HEK293 (cell line): Measurements from ENCODE around the gene SLC22A12.

Source experiments
- CTCF ChIA-PET: fragments of 350-600 bp; formaldehyde crosslinking; extraction: SDS; loops from one replicate; lab custom pipeline; 2021; ENCODE audit warnings: antibody characterized with exemption; lab: Yijun Ruan, JAX
- POLR2A ChIA-PET: fragments of 300-600 bp; formaldehyde crosslinking; extraction: SDS; loops from one replicate; lab custom pipeline; 2020; ENCODE audit warnings: antibody characterized with exemption, inconsistent platforms; lab: Yijun Ruan, JAX
- H3K27ac ChIP-seq: fragments of 200-500 bp; sonication (Bioruptor generic); 2 replicates; pipeline ENCODE4 v1.5.1; 2014; ENCODE audit warnings: low read depth, low read length, control low read depth, inconsistent platforms; ENCODE audit errors: extremely low read depth
- H3K36me3 ChIP-seq, 2 experiments: fragments of 200-500 bp in 1 of 2; sonication (Bioruptor generic) in 1 of 2; 1 replicate in 1 of 2; 2 replicates in 1 of 2; pipeline ENCODE4 v1.5.1; 2014 to 2017; ENCODE audit warnings: inconsistent platforms in 2 of 2, low read length in 2 of 2; ENCODE audit not compliant: control insufficient read depth in 2 of 2, insufficient read depth in 1 of 2
- H3K4me1 ChIP-seq: fragments of 200-500 bp; sonication (Bioruptor generic); 2 replicates; pipeline ENCODE4 v1.5.1; 2014; ENCODE audit warnings: mild to moderate bottlenecking, low read length, inconsistent platforms; ENCODE audit not compliant: control insufficient read depth, insufficient read depth
- H3K4me3 ChIP-seq: 2 replicates; pipeline ENCODE4 v1.5.1; 2011; ENCODE audit warnings: low read depth, mild to moderate bottlenecking, control low read depth, low read length, moderate library complexity
- H3K9me3 ChIP-seq: fragments of 200-500 bp; sonication (Bioruptor generic); 2 replicates; pipeline ENCODE4 v1.5.1; 2014; ENCODE audit warnings: low read depth, low read length, inconsistent platforms; ENCODE audit not compliant: control insufficient read depth, insufficient read depth
- EGR2 ChIP-seq: fragments of 450-650 bp; formaldehyde crosslinking; IDR thresholded peaks from 2 replicates; pipeline ENCODE4 v1.5.1; 2016; ENCODE audit warnings: low read depth, missing biosample characterization, missing genetic modification characterization
- GLIS2 ChIP-seq: fragments of 450-650 bp; formaldehyde crosslinking; IDR thresholded peaks from 2 replicates; pipeline ENCODE4 v1.5.1; 2016; ENCODE audit warnings: missing biosample characterization, missing genetic modification characterization
- YY1 ChIP-seq: fragments of 450-650 bp; formaldehyde crosslinking; IDR thresholded peaks from 2 replicates; pipeline ENCODE4 v1.5.1; 2018; ENCODE audit warnings: missing biosample characterization, missing genetic modification characterization
- ZBTB17 ChIP-seq: fragments of 450-650 bp; formaldehyde crosslinking; IDR thresholded peaks from 2 replicates; pipeline ENCODE4 v1.5.1; 2016; ENCODE audit warnings: missing biosample characterization, missing genetic modification characterization
- ZNF366 ChIP-seq: fragments of 450-650 bp; formaldehyde crosslinking; conservative IDR thresholded peaks from 2 replicates; pipeline ENCODE4 v1.5.1; 2016; ENCODE audit warnings: missing biosample characterization, missing genetic modification characterization
- ZNF404 ChIP-seq: fragments of 450-650 bp; formaldehyde crosslinking; IDR thresholded peaks from 2 replicates; pipeline ENCODE4 v1.5.1; 2017; ENCODE audit warnings: missing biosample characterization, missing genetic modification characterization
- ZNF510 ChIP-seq: fragments of 450-650 bp; formaldehyde crosslinking; IDR thresholded peaks from 2 replicates; pipeline ENCODE4 v1.5.1; 2018; ENCODE audit warnings: mild to moderate bottlenecking, missing genetic modification characterization, missing biosample characterization; ENCODE audit not compliant: insufficient replicate concordance
- ZNF521 ChIP-seq: fragments of 450-650 bp; formaldehyde crosslinking; IDR thresholded peaks from 2 replicates; pipeline ENCODE4 v1.5.1; 2017; ENCODE audit warnings: missing biosample characterization, mild to moderate bottlenecking, missing genetic modification characterization
- ZNF777 ChIP-seq: fragments of 450-650 bp; formaldehyde crosslinking; IDR thresholded peaks from 2 replicates; pipeline ENCODE4 v1.5.1; 2017; ENCODE audit warnings: missing biosample characterization, missing genetic modification characterization, borderline replicate concordance
- TF ChIP-seq, protein P1 (sequence below): fragments of 450-650 bp; formaldehyde crosslinking; IDR thresholded peaks from 2 replicates; pipeline ENCODE4 v1.5.1; 2017; ENCODE audit warnings: missing biosample characterization, missing genetic modification characterization
- TF ChIP-seq, protein P2 (sequence below): fragments of 450-650 bp; formaldehyde crosslinking; IDR thresholded peaks from 2 replicates; pipeline ENCODE4 v1.5.1; 2016; ENCODE audit warnings: missing biosample characterization, missing genetic modification characterization

Gene SLC22A12

DNA sequence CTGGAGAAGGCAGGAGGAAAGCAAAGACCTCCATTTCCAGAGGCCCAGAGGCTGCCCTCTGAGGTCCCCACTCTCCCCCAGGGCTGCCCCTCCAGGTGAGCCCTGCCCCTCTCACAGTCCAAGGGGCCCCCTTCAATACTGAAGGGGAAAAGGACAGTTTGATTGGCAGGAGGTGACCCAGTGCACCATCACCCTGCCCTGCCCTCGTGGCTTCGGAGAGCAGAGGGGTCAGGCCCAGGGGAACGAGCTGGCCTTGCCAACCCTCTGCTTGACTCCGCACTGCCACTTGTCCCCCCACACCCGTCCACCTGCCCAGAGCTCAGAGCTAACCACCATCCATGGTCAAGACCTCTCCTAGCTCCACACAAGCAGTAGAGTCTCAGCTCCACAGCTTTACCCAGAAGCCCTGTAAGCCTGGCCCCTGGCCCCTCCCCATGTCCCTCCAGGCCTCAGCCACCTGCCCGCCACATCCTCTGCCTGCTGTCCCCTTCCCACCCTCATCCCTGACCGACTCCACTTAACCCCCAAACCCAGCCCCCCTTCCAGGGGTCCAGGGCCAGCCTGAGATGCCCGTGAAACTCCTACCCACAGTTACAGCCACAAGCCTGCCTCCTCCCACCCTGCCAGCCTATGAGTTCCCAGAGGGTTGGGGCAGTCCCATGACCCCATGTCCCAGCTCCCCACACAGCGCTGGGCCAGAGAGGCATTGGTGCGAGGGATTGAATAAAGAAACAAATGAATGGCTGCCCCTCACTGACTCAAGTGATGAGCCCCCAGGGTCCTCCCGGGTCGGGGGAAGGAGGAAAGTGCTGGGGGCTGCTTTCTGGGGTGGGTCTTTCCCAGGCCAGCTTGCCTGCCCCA is 10.8 kb downstream of the SLC22A12 start:
- Histone ChIP-seq H3K4me3 (no peak overlapping the region), H3K9me3 (no peaks in the 10 kb centered on the region), H3K27ac (no peak overlapping the region), H3K36me3 (no peaks in the 10 kb centered on the region)
- CTCF ChIA-PET: interaction anchor here (0.6 to 1.0 kb wide), 2 partner anchors 16 to 49 kb away, joined by 3 read pairs; no protein-coding TSS in a partner anchor
- TF ChIP-seq ZNF404 (tag by site-specific recombination): no peak
- TF ChIP-seq, protein P1, sequence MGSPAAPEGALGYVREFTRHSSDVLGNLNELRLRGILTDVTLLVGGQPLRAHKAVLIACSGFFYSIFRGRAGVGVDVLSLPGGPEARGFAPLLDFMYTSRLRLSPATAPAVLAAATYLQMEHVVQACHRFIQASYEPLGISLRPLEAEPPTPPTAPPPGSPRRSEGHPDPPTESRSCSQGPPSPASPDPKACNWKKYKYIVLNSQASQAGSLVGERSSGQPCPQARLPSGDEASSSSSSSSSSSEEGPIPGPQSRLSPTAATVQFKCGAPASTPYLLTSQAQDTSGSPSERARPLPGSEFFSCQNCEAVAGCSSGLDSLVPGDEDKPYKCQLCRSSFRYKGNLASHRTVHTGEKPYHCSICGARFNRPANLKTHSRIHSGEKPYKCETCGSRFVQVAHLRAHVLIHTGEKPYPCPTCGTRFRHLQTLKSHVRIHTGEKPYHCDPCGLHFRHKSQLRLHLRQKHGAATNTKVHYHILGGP (tag by site-specific recombination): no peak
- TF ChIP-seq, protein P2, sequence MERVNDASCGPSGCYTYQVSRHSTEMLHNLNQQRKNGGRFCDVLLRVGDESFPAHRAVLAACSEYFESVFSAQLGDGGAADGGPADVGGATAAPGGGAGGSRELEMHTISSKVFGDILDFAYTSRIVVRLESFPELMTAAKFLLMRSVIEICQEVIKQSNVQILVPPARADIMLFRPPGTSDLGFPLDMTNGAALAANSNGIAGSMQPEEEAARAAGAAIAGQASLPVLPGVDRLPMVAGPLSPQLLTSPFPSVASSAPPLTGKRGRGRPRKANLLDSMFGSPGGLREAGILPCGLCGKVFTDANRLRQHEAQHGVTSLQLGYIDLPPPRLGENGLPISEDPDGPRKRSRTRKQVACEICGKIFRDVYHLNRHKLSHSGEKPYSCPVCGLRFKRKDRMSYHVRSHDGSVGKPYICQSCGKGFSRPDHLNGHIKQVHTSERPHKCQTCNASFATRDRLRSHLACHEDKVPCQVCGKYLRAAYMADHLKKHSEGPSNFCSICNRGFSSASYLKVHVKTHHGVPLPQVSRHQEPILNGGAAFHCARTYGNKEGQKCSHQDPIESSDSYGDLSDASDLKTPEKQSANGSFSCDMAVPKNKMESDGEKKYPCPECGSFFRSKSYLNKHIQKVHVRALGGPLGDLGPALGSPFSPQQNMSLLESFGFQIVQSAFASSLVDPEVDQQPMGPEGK (tag by site-specific recombination): no peak
- no peak for TF ChIP-seq ZNF521 (tag by site-specific recombination)
- TF ChIP-seq ZBTB17 (tag by site-specific recombination): no peak
- TF ChIP-seq, all 188 proteins: peak for 0
- POLR2A ChIA-PET: no interaction called here
- no peaks in the 10 kb centered on the region for H3K4me1 ChIP-seq

DNA sequence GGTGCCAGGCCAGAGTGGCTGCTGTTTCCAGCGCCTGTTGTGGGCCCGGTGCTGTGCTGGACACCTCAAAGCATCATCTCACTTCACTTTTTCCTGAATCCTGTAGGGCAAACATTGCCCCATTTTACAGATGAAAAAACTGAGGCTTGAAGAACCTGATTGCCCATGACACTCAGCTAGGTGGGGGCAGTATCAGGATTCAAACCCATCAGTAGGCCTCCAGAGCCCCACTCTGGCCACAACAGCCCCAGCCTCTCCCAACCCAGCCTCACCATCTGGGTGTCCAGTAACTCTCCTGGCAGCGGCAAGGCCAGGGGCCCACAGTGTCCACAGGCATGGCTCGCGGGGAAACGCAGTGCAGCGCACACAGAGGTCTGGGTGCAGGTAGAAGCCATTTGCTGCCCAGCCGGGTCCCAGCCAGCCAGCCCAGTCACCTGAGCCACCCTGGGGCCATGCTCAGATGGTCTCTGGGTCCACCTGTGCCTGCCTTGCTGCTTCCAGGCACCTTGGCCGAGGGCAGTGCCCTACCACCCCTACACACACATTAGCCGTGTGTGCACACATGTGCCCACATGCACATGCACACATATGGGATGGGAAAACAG is 11.5 kb downstream of the SLC22A12 start:
- no peaks in the 10 kb centered on the region for H3K9me3 ChIP-seq
- no peak overlapping the region for H3K4me3 ChIP-seq
- TF ChIP-seq ZNF777 (tag by site-specific recombination): no peak
- no peak for TF ChIP-seq ZNF510 (tag by site-specific recombination)
- no peak for TF ChIP-seq ZNF366 (tag by site-specific recombination)
- TF ChIP-seq EGR2: no peak
- TF ChIP-seq YY1 (tag by site-specific recombination): no peak
- no peaks in the 10 kb centered on the region for H3K36me3 ChIP-seq
- ChIA-PET POLR2A (no interaction called here), CTCF (interaction anchor here (0.5 to 1.0 kb wide), 2 partner anchors 49 to 411 kb away, joined by 3 read pairs; no protein-coding TSS in a partner anchor)
- H3K27ac ChIP-seq: no peak overlapping the region
- H3K4me1 ChIP-seq: no peaks in the 10 kb centered on the region

DNA sequence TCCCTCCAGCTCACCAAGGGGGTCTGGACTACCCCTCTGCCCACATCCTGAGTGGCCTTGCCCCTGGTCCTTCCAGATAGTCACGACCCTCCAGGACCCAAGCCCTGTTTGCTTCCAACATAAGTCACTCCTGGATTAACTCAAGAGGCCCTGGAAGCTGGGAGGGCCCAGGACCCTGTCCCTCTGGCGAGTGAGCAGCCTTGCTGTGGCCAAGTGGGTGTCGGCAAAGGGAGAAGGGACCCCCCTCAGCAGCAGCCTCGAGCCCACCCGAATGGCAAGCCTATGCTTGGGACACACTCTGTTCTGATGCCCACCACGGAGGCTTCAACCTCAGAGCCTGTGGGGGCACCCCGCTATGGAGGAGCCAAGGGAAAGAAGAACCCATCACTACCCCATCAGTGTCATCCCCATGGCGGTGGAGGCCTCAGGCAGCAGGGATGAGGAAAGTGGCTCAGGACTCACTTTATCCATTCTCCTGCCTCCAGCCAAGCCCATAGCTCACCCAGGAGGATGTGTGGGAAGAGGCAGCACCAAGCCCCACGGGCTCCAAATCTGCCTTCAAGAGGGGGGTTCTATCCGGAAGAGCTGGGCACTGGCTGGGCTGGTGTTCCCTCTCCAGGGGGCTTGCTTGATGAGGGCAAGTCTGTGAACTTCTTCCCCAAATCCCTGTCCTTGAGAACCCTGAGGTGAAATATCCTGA is 12.5 kb downstream of the SLC22A12 start:
- POLR2A ChIA-PET: no interaction called here

More for the DNA sequence above, 12.5 kb downstream of the SLC22A12 start:
- Histone ChIP-seq H3K27ac (no peak overlapping the region), H3K4me1 (no peaks in the 10 kb centered on the region), H3K9me3 (no peaks in the 10 kb centered on the region), H3K4me3 (no peak overlapping the region), H3K36me3 (no peaks in the 10 kb centered on the region)
- no peak for TF ChIP-seq ZNF777 (tag by site-specific recombination)
- TF ChIP-seq, protein P2 (tag by site-specific recombination): no peak
- peak; percentile 14; the same call in 1 of the 2 replicates for TF ChIP-seq GLIS2
- CTCF ChIA-PET: interaction anchor here (0.5 kb wide), 1 partner anchor 412 kb away, joined by 3 read pairs; no protein-coding TSS in a partner anchor
